NCI-H345 treated with DMSO at 0.1 percent for 48 hours (cell line): Measurements from ENCODE around the gene SPRR2A.
"Not testable (repeated sequence)": the region's sequence is repeated elsewhere in the genome, so short reads cannot be mapped to it uniquely, and the experiment has no call there.

Experiments
- DNase-seq: peaks from one replicate; lab custom pipeline; 2025; ENCODE audit not compliant: unreplicated experiment; lab: John Stamatoyannopoulos, UW

SPRR2A gene

DNA sequence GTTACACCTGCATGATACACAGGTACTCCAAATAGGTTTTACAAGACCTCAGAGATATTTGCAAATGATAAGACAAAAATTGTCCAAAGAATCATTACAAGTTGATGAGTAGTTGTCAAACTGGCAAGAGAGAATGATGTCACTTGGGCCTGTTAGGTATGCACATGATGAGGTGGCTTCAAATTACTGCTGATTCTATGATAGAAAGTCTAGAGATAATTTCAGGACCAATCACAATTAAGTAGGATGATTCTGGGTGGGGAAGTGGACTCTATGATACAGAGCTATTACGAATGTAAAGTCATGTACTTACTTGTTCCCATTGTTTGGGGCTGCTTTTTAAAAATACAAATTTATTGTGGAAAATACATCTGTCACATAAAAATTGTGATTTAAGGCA is 31.5 kb downstream of the SPRR2A start:
- DNase-seq: no peak

GRCh38 chr1:153024413-153024812 is 32.9 kb downstream of the SPRR2A start:
- DNase-seq: no peak

DNA sequence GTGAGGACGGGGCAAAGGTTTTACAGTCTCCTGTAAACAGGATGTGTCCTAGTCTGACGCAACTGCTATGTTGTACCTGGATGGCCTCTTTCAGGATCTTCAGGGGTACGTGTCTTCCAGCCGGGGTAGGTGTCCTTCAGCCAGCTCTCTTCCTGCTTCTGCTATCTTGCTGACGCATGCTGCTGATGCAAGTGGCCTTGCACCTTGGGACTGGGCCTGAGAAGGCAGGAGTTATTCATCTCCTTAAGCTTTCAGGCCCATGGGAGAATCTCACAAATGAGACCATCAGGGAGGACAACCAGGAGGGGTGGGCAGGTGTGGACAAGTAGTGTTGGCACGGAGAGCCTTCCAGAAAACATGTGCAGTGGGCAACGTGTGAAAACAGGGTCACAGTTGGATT is 34.2 kb downstream of the SPRR2A start:
- no peak for DNase-seq

DNA sequence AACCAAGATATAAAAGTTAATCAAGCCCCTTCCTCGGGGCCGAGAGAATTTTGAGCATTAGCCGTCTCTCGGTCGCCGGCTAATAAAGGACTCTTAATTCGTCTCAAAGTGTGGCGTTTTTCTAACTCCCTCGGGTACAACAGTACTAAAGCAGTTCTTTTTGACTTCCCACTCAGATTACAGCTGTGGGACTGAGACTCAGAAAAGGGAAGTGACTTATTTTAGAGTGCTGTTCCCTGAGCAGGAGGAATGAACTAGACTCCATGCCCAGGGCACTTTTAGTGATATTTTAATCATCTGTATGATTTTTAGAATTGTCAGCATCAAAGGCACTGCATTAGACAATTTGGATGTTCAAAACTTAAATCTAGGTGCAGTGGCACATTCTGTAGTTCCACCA is 35.0 kb downstream of the SPRR2A start:
- DNase-seq: not testable (repeated sequence)

- not testable (repeated sequence) for DNase-seq
These were observed 35.5 kb downstream of the SPRR2A start for GRCh38 chr1:153021829-153022228.

- not testable (repeated sequence) for DNase-seq
These were observed 46.0 kb downstream of the SPRR2A start for GRCh38 chr1:153011235-153011758.
